Measurements from ENCODE around the gene GPC6.

Gene GPC6

GRCh38 chr13:93752541-93752940, 525.9 kb downstream of the GPC6 start:
- DNase-seq = no peak

- no peak for DNase-seq
Observed at GRCh38 chr13:93753639-93754038, 527.0 kb downstream of the GPC6 start.

GRCh38 chr13:93755341-93755740, 528.7 kb downstream of the GPC6 start:
- no peak for DNase-seq

- DNase-seq = no peak
Observed at GRCh38 chr13:93758575-93758974, 532.0 kb downstream of the GPC6 start.

GRCh38 chr13:93762708-93763426, 536.3 kb downstream of the GPC6 start:
- no peak for DNase-seq

GRCh38 chr13:93765062-93765461, 538.5 kb downstream of the GPC6 start:
- DNase-seq = no peak

- no peak for DNase-seq
Observed at GRCh38 chr13:93765811-93766210, 539.2 kb downstream of the GPC6 start.

GRCh38 chr13:93766719-93767118, 540.1 kb downstream of the GPC6 start:
- no peak for DNase-seq

- DNase-seq = no peak
Observed at GRCh38 chr13:93767180-93767916, 540.7 kb downstream of the GPC6 start.

- DNase-seq = no peak
Observed at GRCh38 chr13:93767917-93768409, 541.4 kb downstream of the GPC6 start.

- DNase-seq = no peak
Observed at GRCh38 chr13:93769101-93769500, 542.5 kb downstream of the GPC6 start.

- DNase-seq = no peak
Observed at GRCh38 chr13:93769607-93770006, 543.0 kb downstream of the GPC6 start.

- DNase-seq = no peak
Observed at GRCh38 chr13:93771227-93771626, 544.6 kb downstream of the GPC6 start.

GRCh38 chr13:93771782-93772181, 545.2 kb downstream of the GPC6 start:
- no peak for DNase-seq

- no peak for DNase-seq
Observed at GRCh38 chr13:93774506-93774905, 547.9 kb downstream of the GPC6 start.

- DNase-seq = no peak
Observed at GRCh38 chr13:93775027-93775426, 548.4 kb downstream of the GPC6 start.

GRCh38 chr13:93775507-93776108, 549.0 kb downstream of the GPC6 start:
- DNase-seq = no peak

- no peak for DNase-seq
Observed at GRCh38 chr13:93776936-93777335, 550.3 kb downstream of the GPC6 start.

- DNase-seq = no peak
Observed at GRCh38 chr13:93777504-93777903, 550.9 kb downstream of the GPC6 start.

GRCh38 chr13:93778548-93778947, 551.9 kb downstream of the GPC6 start:
- DNase-seq = no peak

GRCh38 chr13:93784191-93784590, 557.6 kb downstream of the GPC6 start:
- no peak for DNase-seq

GRCh38 chr13:93786846-93787489, 560.4 kb downstream of the GPC6 start:
- no peak for DNase-seq

- DNase-seq = no peak
Observed at GRCh38 chr13:93788456-93788855, 561.8 kb downstream of the GPC6 start.

Measured in activated CD4-positive, alpha-beta T cell treated with anti-CD3 and anti-CD28 coated beads, Interleukin-2, amount 50 U/mL, for 48 hours (primary cell).